Stimulated activated CD8-positive, alpha-beta memory T cell treated with anti-CD3 and anti-CD28 coated beads, Interleukin-15, amount 100 ng/mL, for 48 hours (primary cell): ENCODE data around the gene SLC25A38.

Source experiments
- DNase-seq, 2 donors: peaks; one replicate each; pipeline ENCODE4 v3.0.0-alpha.2; 2020; ENCODE audit warnings: low read depth in 2 of 2

Gene SLC25A38

DNA sequence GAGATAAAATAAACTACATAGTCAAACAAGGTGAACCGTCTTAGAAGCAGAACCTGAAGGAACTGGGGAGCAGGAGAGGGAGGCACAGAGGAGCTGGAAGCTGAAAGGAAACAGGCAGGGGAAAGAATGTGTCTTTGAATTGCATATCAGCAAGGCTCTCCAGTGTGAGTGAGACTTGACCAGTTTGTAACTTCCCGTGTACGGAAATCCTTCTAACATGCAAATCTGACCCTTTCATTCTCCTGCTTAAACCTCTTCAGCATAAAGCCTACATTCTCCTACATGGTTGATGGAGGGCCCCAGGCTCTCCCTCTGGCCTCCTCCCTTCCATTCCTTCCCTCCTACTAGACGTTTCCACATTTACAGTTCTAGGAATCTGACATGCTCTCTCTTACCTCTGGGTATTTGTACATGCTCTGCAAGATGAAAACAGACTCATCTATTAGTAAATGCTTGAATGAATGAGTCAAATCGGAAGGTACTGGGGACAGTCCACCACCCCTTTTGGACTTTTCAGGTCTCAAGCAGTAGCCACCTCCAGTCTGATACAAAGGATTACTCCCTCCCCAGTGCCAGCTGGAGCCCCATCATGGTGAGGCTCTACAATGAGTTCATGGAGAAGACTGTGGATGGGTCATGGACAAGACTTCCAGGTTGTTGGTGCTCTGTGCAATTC is 6.1 kb upstream of the SLC25A38 start:
- DNase-seq = no peak

DNA sequence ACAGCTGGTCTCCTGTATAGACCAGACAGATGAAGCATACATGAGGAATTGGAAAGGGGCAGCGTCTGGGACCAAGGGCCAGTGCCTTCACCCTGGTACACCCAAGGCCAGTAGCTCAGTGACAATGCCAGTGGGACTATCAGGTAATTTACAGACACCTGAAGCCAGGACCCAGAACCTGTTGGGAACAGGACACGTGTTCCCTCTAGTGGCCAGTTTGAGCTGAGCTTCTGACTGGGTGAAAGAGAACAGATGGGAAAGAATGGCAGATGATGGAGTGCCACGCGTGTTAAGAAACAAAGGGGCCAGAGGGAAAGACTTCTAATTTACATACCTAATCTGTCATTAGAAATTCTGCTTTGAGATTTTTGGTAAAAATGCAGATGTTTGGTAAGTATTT is 5.1 kb upstream of the SLC25A38 start:
- peak; percentile 24 to 25 for DNase-seq

DNA sequence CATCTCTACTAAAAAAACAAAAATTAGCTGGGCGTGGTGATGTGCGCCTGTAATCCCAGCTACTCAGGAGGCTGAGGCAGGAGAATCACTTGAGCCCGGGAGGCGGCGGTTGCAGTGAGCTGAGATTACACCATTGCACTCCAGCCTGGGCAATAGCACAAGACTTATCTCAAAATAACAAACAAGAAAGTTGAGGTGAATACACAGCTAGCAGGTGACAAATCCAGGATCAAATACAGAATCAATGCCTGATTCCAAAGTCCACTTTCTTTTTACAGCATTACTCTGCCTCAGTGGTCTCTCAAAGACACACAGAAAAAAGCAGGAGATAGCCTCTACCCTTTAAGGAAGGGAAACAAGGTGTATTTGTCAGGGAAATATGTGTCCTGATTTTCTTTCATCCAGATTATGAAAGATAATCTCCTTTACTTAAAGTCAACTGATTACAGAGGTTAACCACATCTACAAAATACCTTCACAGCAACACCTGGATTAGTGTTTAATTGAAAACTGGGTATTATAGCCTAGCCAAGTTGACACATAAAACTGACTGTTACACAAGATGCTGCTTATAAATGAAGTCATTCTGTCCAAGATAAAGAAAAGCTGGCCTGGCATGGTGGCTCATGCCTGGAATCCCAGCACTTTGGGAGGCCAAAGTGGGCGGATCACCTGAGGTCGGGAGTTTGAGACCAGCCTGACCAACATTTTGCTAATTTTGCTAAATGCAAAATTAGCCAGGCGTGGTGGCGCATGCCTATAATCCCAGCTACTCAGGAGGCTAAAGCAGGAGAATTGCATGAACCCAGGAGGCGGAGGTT is 4.0 kb upstream of the SLC25A38 start:
- no peak for DNase-seq

DNA sequence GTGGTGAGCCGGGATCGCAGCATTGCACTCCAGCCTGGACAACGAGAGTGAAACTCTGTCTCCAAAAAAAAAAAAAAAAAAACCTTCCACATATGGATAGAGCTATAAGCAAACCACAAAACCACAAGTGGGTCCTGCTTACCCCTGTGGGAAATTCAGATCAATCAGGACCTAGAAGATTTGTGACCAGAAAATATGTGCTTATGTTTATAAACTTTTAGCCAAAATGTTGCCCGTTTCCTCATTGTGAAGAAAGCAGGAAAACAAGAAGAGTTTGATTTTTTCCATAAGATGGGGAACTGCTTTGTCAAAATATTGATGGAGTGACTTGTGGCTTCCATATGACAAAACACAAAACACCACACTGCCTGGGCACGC is 3.4 kb upstream of the SLC25A38 start:
- DNase-seq = no peak

DNA sequence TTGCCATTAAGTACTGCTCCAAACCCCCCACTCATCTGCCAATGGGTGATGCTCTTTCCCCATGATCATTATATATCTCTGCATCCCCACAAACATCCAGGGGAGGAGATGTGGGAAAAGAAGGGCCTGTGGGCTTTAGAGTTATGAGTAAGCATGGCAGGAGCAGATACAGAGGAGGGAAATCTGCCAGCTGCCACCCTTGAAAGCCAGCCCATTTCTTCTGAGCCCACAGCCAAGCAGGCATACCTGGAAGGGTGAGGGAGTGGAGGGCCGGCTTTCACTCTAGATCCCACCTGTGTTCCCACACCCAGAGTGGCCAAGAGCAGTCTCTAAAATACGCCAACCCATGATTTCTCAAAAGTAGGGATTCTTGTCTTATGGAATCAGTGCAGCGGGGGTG is 1.7 kb upstream of the SLC25A38 start:
- DNase-seq = no peak

DNA sequence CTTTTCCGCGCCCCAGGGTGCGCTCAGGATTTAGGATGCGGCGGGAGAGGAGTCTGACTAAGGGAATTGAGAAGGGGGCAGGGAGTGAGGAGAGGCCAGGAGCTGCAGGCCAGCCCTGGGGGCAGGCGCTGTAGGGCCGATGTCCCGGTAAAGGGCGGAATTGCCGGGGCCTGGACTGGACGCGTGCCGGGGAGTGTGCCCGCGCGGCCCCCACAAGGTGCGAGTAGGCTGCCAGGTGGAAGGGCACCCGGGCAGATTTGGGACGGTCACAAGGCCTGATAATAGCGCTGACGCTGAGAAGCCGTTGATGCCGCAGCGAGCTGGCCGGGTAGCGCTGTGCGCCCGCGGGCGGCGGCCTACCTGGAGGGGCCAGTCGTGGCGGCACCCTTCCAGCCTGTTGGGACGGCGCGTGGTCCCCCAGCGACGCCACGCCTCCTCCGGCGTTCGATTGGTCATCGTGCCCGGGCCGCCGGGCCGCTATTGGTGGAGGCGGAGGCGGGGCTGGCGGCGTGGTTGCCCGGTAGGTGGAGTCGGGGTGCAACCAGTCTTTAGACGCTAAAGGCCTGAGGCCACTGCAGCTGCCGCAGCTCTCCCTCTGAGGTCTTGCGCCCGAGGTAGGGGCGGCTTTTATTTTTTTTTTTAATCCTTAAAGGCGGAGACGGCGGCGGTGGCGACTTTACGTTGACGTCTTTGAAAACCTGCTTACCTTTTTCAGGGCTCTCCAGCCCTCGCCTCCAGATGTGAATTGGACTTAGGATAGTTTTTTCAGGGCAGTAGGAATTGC is 903 bp downstream of the SLC25A38 start:
- peak; percentile 96 for DNase-seq

DNA sequence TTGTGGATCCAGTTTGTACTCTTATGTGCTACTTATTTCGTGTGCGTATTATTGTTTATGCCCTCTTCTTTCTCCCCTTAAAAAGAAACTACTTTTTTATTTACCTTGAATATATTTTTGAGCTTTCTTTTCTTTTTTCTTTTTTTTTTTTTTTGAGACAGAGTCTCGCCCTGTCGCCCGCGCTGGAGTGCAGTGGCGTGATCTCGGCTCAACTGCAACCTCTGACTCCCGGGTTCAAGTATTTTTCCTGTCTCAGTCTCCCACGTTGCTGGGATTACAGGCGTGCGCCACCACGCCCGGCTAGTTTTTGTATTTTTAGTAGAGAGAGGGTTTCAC is 1.5 kb downstream of the SLC25A38 start:
- DNase-seq = no peak

DNA sequence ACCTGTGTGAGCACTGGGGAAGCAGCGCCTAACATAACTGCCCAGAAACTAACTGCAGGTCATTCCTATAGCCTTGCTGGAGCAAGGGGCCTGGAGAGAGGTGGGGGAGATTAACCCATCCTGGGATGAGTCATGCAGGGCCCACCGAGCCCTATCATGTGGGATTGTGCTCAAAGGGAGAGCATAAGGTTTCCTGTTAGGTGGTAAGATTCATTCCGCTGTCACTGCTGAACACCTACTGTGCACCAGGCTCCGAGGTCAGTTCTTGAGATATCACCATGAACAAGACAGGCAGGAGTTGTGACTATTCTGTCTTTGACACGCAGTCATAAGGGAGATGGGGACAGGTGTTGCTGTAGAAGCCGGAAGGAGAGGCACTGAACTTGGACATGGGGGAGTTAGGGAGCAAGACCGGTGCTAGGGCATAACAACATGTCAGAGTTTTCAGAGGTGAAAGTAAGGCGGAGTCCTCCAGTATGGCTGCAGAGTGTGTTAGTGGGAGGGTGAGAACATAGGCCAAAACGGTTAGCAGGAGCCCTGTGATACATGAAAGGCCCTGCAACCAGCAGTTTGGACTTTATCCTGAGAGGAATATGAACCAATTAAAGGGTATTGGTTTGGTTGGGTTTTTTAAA is 2.4 kb downstream of the SLC25A38 start:
- no peak for DNase-seq

DNA sequence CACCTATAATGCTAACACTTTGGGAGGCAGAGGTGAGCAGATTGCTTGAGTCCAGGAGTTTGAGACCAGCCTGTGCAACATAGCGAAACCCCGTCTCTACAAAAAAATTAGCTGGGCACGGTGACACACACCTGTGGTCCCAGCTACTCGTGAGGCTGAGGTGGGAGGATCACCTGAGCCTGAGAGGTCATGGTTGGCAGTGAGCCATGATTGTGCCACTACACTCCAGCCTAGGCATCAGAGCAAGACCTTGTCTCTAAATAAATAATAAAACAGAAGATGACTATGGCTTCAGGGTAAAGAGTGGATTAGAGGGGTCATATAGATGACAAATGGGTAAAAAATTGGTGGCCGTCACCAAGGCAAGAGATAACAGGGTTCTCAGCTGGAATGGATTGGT is 3.1 kb downstream of the SLC25A38 start:
- no peak for DNase-seq

DNA sequence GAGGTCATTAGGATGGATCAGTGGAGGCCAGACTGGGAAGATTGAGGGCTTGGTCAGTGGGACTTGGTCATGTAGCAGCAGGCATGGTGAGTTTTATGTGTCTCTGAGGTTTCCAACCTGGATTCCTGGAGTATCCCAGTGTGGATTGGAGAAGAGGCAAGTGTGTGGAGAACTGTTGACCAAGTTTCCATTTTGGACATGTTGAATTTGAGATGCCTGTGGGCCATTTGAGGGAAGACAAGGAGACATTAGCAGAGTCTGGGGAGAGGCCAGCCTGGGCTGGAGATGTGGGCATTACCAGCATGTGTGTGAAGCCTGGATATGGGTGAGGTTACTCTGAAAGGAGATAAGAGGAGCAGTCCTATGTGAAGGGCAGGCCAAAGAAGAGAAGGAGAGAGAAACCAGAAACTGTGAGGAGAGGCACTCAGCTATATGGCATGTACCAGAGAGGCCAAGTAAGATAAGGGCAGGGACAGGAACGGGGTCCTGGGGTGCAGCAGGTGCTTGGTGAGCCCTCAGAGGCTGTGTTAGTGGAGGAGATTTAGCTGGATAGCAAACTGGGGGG is 4.3 kb downstream of the SLC25A38 start:
- DNase-seq = no peak

DNA sequence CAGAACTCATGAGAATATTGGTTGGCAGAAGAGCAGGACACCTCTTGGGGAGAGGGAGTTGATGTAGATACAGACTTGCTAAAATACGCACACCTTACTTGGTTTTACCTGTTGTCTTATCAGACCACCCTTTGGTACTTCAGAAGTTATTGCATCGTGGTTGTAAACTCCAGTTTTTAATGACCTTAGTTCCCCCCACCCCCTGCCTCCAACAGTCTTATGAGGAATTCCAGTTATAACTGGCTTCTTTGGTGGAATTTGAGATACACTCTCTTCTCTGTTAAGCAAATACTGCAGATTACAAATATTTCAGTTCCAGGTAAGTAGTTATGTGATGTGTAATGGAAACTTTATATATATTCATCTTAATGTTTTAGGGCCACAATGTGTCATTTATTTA is 5.0 kb downstream of the SLC25A38 start:
- no peak for DNase-seq

DNA sequence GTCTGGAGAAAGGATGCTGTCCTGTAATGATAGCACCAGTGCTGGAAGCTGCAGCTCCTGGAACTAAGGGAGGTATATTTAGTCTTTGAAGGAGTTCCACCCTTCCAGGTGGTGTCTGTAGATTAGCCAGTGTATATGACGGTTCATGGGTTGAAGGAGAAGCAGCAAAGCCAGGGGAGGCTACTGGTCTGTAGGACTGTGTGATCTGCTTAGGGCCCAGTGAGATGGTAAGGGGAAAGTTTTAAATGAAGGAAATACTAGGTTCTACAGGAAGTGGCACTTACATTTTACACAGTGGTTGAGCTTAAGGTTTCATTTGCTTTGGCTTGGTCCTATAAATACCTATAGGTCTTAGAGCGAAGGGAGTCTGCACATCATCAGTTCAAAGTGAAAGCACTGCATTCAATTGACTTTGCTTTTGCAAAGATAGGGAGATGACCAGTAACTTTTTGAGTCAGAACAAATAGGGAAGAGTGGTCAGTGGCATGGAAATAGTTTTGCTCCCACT is 5.6 kb downstream of the SLC25A38 start:
- DNase-seq = no peak

DNA sequence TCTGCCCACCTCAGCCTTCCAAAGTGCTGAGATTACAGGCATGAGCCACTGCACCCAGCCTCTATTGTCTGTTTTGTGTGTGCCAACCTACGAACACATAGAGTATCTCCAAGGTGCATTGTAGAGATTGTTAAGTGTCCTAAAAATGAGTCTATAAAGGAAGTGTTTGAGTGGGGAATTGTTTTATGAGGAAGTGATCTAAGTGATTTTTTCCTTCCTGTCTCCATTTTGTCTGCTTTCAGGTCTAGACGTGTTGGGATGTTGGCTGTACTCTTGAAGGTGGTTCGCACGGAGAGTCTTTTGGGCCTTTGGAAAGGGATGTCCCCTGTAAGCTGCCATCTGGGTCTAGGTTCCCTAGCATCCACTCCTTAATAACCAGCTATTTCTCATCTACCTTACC is 7.0 kb downstream of the SLC25A38 start:
- DNase-seq = no peak

DNA sequence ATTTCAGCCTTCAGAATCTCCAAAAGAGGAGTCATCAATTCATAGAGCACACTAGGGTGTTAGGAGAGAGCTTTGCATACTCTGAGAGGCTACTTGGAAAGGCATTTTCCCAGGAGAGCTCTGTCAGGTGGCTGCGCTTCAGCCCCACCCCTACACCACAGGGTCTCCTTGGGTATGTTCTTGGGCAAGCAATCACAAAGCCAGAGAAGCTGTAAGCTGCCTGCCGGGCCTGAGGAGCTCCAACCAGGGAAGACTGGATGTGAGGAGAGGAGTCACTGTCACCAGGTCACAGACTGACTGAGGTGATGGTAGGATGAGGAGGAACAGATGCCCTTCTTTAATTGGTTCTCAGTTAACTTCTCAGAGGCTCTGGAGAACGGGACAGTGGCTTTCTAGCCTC is 13.5 kb downstream of the SLC25A38 start:
- DNase-seq = no peak

DNA sequence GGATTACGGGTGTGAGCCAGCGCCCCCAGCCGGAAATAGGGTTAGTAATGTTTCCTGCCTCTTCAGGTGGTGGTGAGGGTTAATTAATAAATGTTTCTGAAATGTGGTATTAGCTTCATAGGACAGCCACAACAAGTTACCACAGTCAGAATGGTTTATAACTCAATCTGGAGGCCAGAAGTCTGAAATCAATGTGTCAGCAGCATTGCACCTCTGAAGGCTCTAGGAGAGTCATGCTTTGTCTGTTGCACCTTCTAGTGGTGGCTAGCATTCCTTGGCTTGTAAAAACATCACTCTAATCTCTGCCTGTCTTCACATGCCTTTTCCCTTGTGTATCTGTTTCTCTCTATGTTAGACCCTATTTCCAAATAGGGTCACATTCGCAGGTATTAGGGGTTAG is 15.5 kb downstream of the SLC25A38 start:
- DNase-seq = no peak

DNA sequence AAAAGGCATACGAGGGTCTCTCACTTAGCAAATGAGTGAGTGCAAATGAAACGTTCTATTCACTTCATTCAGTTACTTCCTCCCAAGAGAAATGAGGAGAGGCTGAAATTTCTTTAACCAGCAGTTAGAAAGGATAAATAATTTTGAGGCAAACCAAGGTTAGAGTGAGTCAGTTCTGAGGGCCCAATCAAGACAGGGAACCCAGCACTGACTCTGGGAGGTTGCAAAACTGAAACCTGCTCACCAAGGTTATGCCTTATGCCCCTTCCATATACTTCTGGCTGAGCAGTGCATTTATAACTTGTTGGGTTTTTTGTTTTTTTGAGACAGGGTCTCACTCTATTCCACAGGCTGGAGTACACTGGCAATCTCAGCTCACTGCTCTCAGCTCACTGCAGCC is 18.8 kb downstream of the SLC25A38 start:
- DNase-seq = no peak

DNA sequence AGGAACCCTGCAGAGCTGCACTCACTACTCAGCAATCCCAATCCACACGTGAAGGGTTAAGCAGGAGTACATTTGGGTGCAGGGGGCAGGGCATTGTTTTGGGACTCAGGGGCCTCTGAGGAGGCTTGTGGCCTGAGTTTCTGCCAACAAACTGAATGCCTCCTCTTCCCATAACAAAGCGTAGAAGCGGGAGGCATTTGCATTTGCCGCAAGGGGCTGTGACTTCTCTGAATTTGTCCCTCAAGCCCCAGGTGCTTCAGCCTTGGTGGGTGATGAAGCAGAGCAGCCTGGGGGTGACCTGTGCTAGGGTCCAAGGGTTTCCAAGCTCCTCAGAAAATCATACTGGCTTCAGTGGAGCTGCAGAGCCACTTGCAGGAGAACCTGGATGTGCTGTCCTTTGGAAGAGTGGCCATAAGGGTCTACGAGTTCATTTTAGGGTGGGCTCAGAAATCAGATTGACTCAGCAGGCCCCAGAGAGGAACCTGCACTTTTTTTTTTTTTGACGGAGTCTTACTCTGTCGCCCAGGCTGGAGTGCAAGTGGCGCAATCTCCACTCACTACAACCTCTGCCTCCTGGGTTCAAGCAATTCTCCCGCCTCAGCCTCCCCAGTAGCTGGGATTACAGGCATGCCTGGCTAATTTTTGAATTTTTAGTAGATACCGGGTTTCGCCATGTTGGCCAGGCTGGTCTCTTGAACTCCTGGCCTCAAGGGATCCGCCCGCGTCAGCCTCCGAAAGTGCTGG is 21.9 kb downstream of the SLC25A38 start:
- DNase-seq = no peak

DNA sequence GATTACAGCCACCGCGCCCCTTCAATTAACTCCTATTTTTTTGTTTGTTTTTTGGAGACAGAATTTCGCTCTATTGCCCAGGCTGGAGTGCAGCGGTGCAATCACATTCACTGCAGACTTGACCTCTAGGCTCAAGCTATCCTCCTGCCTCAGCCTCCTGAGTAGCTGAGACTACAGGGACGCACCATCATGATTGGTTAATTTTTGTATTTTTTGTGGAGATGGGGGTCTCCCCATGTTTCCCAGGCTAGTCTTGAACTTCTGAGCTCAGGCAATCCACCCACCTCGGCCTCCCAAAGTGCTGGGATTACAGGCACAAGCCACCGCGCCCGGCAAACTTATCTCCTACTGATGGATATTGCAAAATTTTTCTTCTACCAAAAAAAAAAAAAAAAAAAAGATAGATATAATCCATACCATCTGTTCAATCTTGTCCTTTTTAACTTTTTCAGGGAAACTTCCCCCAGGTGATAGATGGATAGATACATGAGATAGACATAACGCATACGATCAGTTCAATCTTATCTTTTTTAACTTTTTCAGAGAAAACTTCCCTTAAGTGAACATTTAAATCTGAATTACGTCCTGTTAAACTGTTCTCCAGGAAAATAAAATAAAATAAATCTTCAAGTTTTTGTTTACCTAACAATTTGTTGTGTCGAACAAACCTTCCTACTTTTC is 22.7 kb downstream of the SLC25A38 start:
- DNase-seq = no peak

DNA sequence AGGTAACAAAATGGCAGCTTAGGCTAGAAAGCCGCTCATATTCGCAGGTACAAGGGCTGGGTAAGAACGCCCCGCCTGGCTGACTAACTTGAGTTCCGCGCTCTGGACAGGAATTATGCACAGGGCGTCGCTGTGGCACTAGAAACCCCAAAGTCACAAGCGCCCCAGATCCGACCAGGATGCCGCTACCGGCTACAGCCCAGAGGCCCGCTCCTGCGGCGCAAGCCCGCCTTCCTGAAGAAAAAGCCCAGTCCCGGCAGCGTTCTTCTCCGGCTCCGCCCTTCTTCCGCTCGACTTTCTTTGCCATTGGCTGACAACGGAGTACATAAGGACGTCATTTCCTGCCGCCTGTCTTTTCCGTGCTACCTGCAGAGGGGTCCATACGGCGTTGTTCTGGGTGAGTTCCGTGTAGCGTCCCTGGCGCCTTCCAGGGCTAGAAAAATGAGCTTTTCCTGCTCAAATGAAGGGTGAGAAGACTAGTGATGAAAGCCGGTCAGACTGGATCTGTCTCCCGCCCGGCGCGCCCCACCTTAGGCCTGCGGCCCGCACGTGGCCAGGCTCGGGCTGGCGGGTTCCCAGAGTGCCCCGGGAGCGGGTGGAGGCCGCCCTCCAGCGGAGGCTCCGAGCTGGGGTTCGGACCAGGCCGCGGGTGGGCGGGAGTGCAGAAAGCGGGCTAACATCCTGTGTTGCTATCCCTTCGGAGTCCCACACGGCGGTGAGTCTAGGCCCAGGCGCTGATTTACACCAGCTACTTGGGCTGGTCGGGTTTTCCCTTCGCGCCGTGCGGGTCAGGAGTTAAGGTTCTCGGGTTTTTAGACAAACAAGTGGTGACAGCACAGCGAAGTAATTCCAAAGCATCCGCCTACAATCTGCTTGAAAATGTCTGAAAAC is 23.4 kb downstream of the SLC25A38 start, which contains the start of gene RPSA:
Gene RPSA (plus strand): TSS at position 353 of the 891 bp plus-strand sequence. CDS start 934 bp downstream, outside the sequence.
- DNase-seq = peak; percentile 96
